CD4-positive, alpha-beta T cell treated with Interleukin-1 beta for 1 hour (primary cell): ENCODE data around the gene SMARCD3.

ENCODE experiments used
- DNase-seq, 2 donors: peaks; one replicate each; pipeline ENCODE4 v3.0.0-alpha.2; 2020 to 2022

The SMARCD3 gene

GRCh38 chr7:151272405-151272804, 23.9 kb upstream of the SMARCD3 start:
- DNase-seq: no peak

- peak; percentile 20 to 45 for DNase-seq
Measured at GRCh38 chr7:151271699-151272355, 23.3 kb upstream of the SMARCD3 start.

GRCh38 chr7:151269511-151269910, 21.0 kb upstream of the SMARCD3 start:
- DNase-seq: no peak

GRCh38 chr7:151265351-151265931, 16.9 kb upstream of the SMARCD3 start:
- no peak for DNase-seq

GRCh38 chr7:151264615-151265014, 16.1 kb upstream of the SMARCD3 start:
- no peak for DNase-seq

- no peak for DNase-seq
Measured at GRCh38 chr7:151261529-151261928, 13.0 kb upstream of the SMARCD3 start.

- DNase-seq: no peak
Measured at GRCh38 chr7:151260883-151261282, 12.4 kb upstream of the SMARCD3 start.

GRCh38 chr7:151260471-151260870, 12.0 kb upstream of the SMARCD3 start:
- DNase-seq: no peak

GRCh38 chr7:151257990-151258389, 9.5 kb upstream of the SMARCD3 start:
- DNase-seq: no peak

- no peak for DNase-seq
Measured at GRCh38 chr7:151256410-151257045, 8.0 kb upstream of the SMARCD3 start.

GRCh38 chr7:151255390-151255789, 6.9 kb upstream of the SMARCD3 start:
- DNase-seq: no peak

GRCh38 chr7:151254851-151255250, 6.4 kb upstream of the SMARCD3 start:
- no peak for DNase-seq

GRCh38 chr7:151254316-151254715, 5.8 kb upstream of the SMARCD3 start:
- DNase-seq: no peak

- DNase-seq: no peak
Measured at GRCh38 chr7:151252961-151253711, 4.6 kb upstream of the SMARCD3 start.

GRCh38 chr7:151252561-151252835, 4.0 kb upstream of the SMARCD3 start:
- DNase-seq: no peak

GRCh38 chr7:151251689-151252560, 3.4 kb upstream of the SMARCD3 start:
- DNase-seq: peak in 1 of 2 donors; percentile 36

- no peak for DNase-seq
Measured at GRCh38 chr7:151251328-151251688, 2.8 kb upstream of the SMARCD3 start.

- no peak for DNase-seq
Measured at GRCh38 chr7:151250181-151251132, 2.0 kb upstream of the SMARCD3 start.

- DNase-seq: no peak
Measured at GRCh38 chr7:151249732-151250072, 1.2 kb upstream of the SMARCD3 start.

- DNase-seq: peak; percentile 18 to 34
Measured at GRCh38 chr7:151249034-151249731, 689 bp upstream of the SMARCD3 start.
